KMS-11 (cell line): Measurements from ENCODE around the gene GPHA2.

Source experiments
- H2AFZ ChIP-seq: fragments of 200-600 bp; sonication (generic); 2 replicates; pipeline ENCODE4 v1.6.1; 2016; ENCODE audit warnings: antibody characterized with exemption, mixed run types, low read depth
- H3K27ac ChIP-seq: fragments of 200-600 bp; sonication (generic); 2 replicates; pipeline ENCODE4 v1.6.1; 2016; ENCODE audit warnings: mild to moderate bottlenecking, mixed run types
- H3K27me3 ChIP-seq: fragments of 200-600 bp; sonication (generic); 2 replicates; pipeline ENCODE4 v1.6.1; 2017; ENCODE audit warnings: mild to moderate bottlenecking, low read depth, mixed run types, moderate library complexity; ENCODE audit not compliant: insufficient read depth
- H3K36me3 ChIP-seq: fragments of 200-600 bp; sonication (generic); 2 replicates; pipeline ENCODE4 v1.6.1; 2017; ENCODE audit warnings: mild to moderate bottlenecking, mixed run types; ENCODE audit not compliant: insufficient read depth
- H3K4me1 ChIP-seq: fragments of 200-600 bp; sonication (generic); 2 replicates; pipeline ENCODE4 v1.6.1; 2016; ENCODE audit warnings: mild to moderate bottlenecking, low read depth, mixed run types; ENCODE audit not compliant: poor library complexity, severe bottlenecking
- H3K4me2 ChIP-seq: fragments of 200-600 bp; sonication (generic); 2 replicates; pipeline ENCODE4 v1.7.0; 2016; ENCODE audit warnings: mild to moderate bottlenecking, mixed run types
- H3K4me3 ChIP-seq: fragments of 200-600 bp; sonication (generic); IDR thresholded peaks from 2 replicates; pipeline ENCODE4 v1.6.1; 2017; ENCODE audit warnings: low read depth, low read length, mixed read lengths; ENCODE audit not compliant: insufficient read depth
- H3K79me2 ChIP-seq: fragments of 200-600 bp; sonication (generic); 2 replicates; pipeline ENCODE4 v1.6.1; 2016; ENCODE audit warnings: low read depth, mixed run types; ENCODE audit not compliant: insufficient read depth
- H3K9ac ChIP-seq: fragments of 200-600 bp; sonication (generic); 2 replicates; pipeline ENCODE4 v1.6.1; 2016; ENCODE audit warnings: mild to moderate bottlenecking, mixed run types
- H4K20me1 ChIP-seq: fragments of 200-600 bp; sonication (generic); 2 replicates; pipeline ENCODE4 v1.6.1; 2016; ENCODE audit warnings: mild to moderate bottlenecking, mixed run types; ENCODE audit not compliant: insufficient read depth
- CTCF ChIP-seq: fragments of 200-600 bp; sonication (generic); conservative IDR thresholded peaks from 2 replicates; pipeline ENCODE4 v1.6.1; 2017; ENCODE audit warnings: low read depth, mild to moderate bottlenecking, antibody characterized with exemption, low read length, moderate library complexity, mixed read lengths

The GPHA2 gene

GRCh38 chr11:64921384-64921783 lies 14.3 kb downstream of the GPHA2 start:
- Histone ChIP-seq H3K4me2 (no peak overlapping the region), H3K4me3 (no peak overlapping the region), H3K27ac (no peak overlapping the region), H3K79me2 (no peaks in the 10 kb centered on the region), H3K9ac (no peak overlapping the region), H2AFZ (no peak overlapping the region), H4K20me1 (no peaks in the 10 kb centered on the region), H3K4me1 (peaks cover 25% of the 10 kb centered on the region), H3K27me3 (no peaks in the 10 kb centered on the region), H3K36me3 (no peaks in the 10 kb centered on the region)
- TF ChIP-seq CTCF = no peak

- no peak overlapping the region for H3K27ac ChIP-seq
- H3K4me2 ChIP-seq = no peak overlapping the region
- H3K79me2 ChIP-seq = no peaks in the 10 kb centered on the region
- H4K20me1 ChIP-seq = no peaks in the 10 kb centered on the region
- H2AFZ ChIP-seq = no peak overlapping the region
- H3K9ac ChIP-seq = no peak overlapping the region
- no peaks in the 10 kb centered on the region for H3K36me3 ChIP-seq
- H3K4me3 ChIP-seq = no peak overlapping the region
- TF ChIP-seq CTCF = no peak
- H3K4me1 ChIP-seq = peaks cover 31% of the 10 kb centered on the region
- H3K27me3 ChIP-seq = no peaks in the 10 kb centered on the region
Measured at GRCh38 chr11:64920124-64920523, 15.6 kb downstream of the GPHA2 start.

- Histone ChIP-seq H3K4me1 (peaks cover 31% of the 10 kb centered on the region), H3K9ac (no peak overlapping the region), H4K20me1 (no peaks in the 10 kb centered on the region), H3K36me3 (no peaks in the 10 kb centered on the region), H3K27me3 (no peaks in the 10 kb centered on the region), H2AFZ (no peak overlapping the region), H3K79me2 (no peaks in the 10 kb centered on the region), H3K4me3 (no peak overlapping the region), H3K4me2 (no peak overlapping the region), H3K27ac (no peak overlapping the region)
- TF ChIP-seq CTCF = no peak
Measured at GRCh38 chr11:64919627-64920026, 16.1 kb downstream of the GPHA2 start.

GRCh38 chr11:64918017-64918416 lies 17.7 kb downstream of the GPHA2 start:
- Histone ChIP-seq H3K27ac (no peak overlapping the region), H2AFZ (peak overlapping the region; percentile 54), H4K20me1 (no peaks in the 10 kb centered on the region), H3K4me3 (no peak overlapping the region), H3K27me3 (no peaks in the 10 kb centered on the region), H3K4me2 (peak overlapping the region; percentile 88), H3K4me1 (peaks cover 25% of the 10 kb centered on the region), H3K79me2 (no peaks in the 10 kb centered on the region), H3K36me3 (no peaks in the 10 kb centered on the region), H3K9ac (no peak overlapping the region; the same call in 1 of the 2 replicates)
- no peak; the same call in 1 of the 2 replicates for TF ChIP-seq CTCF

GRCh38 chr11:64917663-64917995 lies 18.1 kb downstream of the GPHA2 start:
- no peak overlapping the region for H3K27ac ChIP-seq

More at GRCh38 chr11:64917663-64917995, 18.1 kb downstream of the GPHA2 start:
- Histone ChIP-seq H3K36me3 (no peaks in the 10 kb centered on the region), H3K27me3 (no peaks in the 10 kb centered on the region), H3K4me2 (peak overlapping the region; percentile 88), H3K9ac (peak overlapping the region; percentile 8; the same call in 1 of the 2 replicates), H2AFZ (peak overlapping the region; percentile 54), H4K20me1 (no peaks in the 10 kb centered on the region), H3K79me2 (no peaks in the 10 kb centered on the region), H3K4me1 (peaks cover 25% of the 10 kb centered on the region), H3K4me3 (no peak overlapping the region)
- no peak for TF ChIP-seq CTCF
